Astrocyte (in vitro differentiated cells and primary cell): ENCODE measurements around the gene HTR4. TPM values are rescaled to one million over a fixed set of nuclear protein-coding genes. Genes with fewer than 3 reads are reported as not detected.

Experiments used
- DNase-seq: peaks from one replicate; pipeline ENCODE4 v3.0.0-alpha.2; 2010; ENCODE audit warnings: low read depth
- FAIRE-seq: peaks from 2 replicates; lab custom pipeline; 2011; peaks lifted over from hg19 to GRCh38; lab: Jason Lieb, UNC
- H2AFZ ChIP-seq: 2 replicates; pipeline ENCODE4 v1.6.0; 2012; ENCODE audit warnings: low read depth, low read length, inconsistent platforms
- H3K27ac ChIP-seq: 2 replicates; pipeline ENCODE4 v1.5.1; 2011; ENCODE audit warnings: low read depth, low read length, inconsistent platforms
- H3K27me3 ChIP-seq: 2 replicates; pipeline ENCODE4 v1.6.0; 2011; ENCODE audit warnings: low read length, inconsistent platforms; ENCODE audit not compliant: insufficient read depth
- H3K36me3 ChIP-seq: 2 replicates; pipeline ENCODE4 v1.5.1; 2011; ENCODE audit warnings: low read length, inconsistent platforms; ENCODE audit not compliant: insufficient read depth
- H3K4me1 ChIP-seq: 2 replicates; pipeline ENCODE4 v1.5.1; 2011; ENCODE audit warnings: low read length, inconsistent platforms; ENCODE audit not compliant: insufficient read depth
- H3K4me2 ChIP-seq: 2 replicates; pipeline ENCODE4 v1.6.0; 2012; ENCODE audit warnings: low read length, inconsistent platforms
- H3K4me3 ChIP-seq: 2 replicates; pipeline ENCODE4 v1.5.1; 2011; ENCODE audit warnings: low read depth, mild to moderate bottlenecking, low read length, inconsistent platforms; ENCODE audit not compliant: insufficient read depth
- H3K79me2 ChIP-seq: 2 replicates; pipeline ENCODE4 v1.6.0; 2012; ENCODE audit warnings: mild to moderate bottlenecking, low read length, inconsistent platforms; ENCODE audit not compliant: insufficient read depth
- H3K9ac ChIP-seq: 2 replicates; pipeline ENCODE4 v1.6.0; 2012; ENCODE audit warnings: mild to moderate bottlenecking, low read length, inconsistent platforms
- H3K9me3 ChIP-seq: 2 replicates; pipeline ENCODE4 v1.5.1; 2012; ENCODE audit warnings: low read depth, mild to moderate bottlenecking, low read length, inconsistent platforms; ENCODE audit not compliant: insufficient read depth
- H4K20me1 ChIP-seq: 2 replicates; pipeline ENCODE4 v1.6.0; 2012; ENCODE audit warnings: low read length, inconsistent platforms; ENCODE audit not compliant: insufficient read depth
- H3K27ac Mint-ChIP-seq: one replicate; pipeline ENCODE4 v1.8.0; 2021; ENCODE audit warnings: mild to moderate bottlenecking, mixed read lengths; ENCODE audit not compliant: unreplicated experiment
- H3K27me3 Mint-ChIP-seq: one replicate; pipeline ENCODE4 v1.8.0; 2021; ENCODE audit warnings: low read depth, mixed read lengths; ENCODE audit not compliant: unreplicated experiment
- H3K36me3 Mint-ChIP-seq: one replicate; pipeline ENCODE4 v1.8.0; 2021; ENCODE audit warnings: low read depth, mixed read lengths; ENCODE audit not compliant: unreplicated experiment
- H3K4me1 Mint-ChIP-seq: one replicate; pipeline ENCODE4 v1.8.0; 2021; ENCODE audit warnings: low read depth, mixed read lengths; ENCODE audit not compliant: unreplicated experiment
- H3K4me3 Mint-ChIP-seq: one replicate; pipeline ENCODE4 v1.8.0; 2021; ENCODE audit warnings: mild to moderate bottlenecking, moderate library complexity, mixed read lengths; ENCODE audit not compliant: unreplicated experiment
- H3K9me3 Mint-ChIP-seq: one replicate; pipeline ENCODE4 v1.8.0; 2021; ENCODE audit warnings: mild to moderate bottlenecking, mixed read lengths; ENCODE audit not compliant: unreplicated experiment
- EZH2 ChIP-seq: IDR thresholded peaks from 2 replicates; pipeline ENCODE4 v1.6.1; 2012; ENCODE audit warnings: mild to moderate bottlenecking, low read length, inconsistent platforms; ENCODE audit not compliant: insufficient read depth
- total RNA-seq: library from RNA; stranded (reverse); gene quantifications from 2 replicates; pipeline ENCODE4 v1.2.1, GENCODE V29; 2021
- TF ChIP-seq, protein P1 (sequence below): IDR thresholded peaks from 2 replicates; pipeline ENCODE4 v1.5.1; 2011; ENCODE audit warnings: low read depth, mild to moderate bottlenecking, inconsistent platforms, low read length, moderate library complexity; ENCODE audit not compliant: insufficient read depth

Gene HTR4
- total RNA-seq, 1 donor from 2014 or later: not detected

DNA sequence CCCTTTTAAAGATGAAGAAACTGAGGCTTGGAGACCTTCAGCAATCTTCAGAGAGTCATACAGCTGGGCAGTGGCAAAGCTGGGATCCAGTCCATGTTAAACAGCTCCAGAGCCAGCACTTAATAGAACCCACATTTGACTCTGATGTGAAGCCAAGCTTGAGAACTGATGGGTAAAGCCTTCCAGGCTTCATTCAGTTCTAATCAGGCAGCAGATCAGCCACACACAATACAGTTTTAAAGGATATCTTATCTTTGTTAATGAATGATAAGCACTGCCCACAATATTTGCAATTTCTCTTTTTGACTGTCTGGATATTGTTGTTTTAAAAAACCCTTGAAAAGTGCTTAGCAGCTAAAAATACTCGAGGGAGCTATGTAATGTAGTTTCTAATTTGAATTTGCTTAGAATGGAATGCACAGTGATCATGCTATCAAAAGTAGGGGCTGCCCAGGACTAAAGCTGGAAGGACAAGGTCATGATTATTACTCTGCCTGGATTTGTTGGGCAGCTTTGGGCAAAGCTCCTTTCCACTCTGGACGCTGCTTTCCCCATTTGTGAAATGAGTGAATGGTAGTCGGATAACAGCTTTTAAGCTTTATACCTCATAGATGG, 31.3 kb upstream of the HTR4 start:
- H2AFZ ChIP-seq: no peak overlapping the region
- H3K4me3 ChIP-seq: no peak overlapping the region
- peaks cover 5% of the 10 kb centered on the region for H3K27me3 ChIP-seq
- FAIRE-seq (no peak), DNase-seq (peak; percentile 40)
- no peak overlapping the region for H3K27ac ChIP-seq
- H3K36me3 ChIP-seq: no peaks in the 10 kb centered on the region
- no peak overlapping the region for H3K4me2 ChIP-seq
- H3K9ac ChIP-seq: no peak overlapping the region
- H3K36me3 Mint-ChIP-seq: no peaks in the 10 kb centered on the region
- no peaks in the 10 kb centered on the region for H3K27me3 Mint-ChIP-seq
- H3K4me3 Mint-ChIP-seq: no peak overlapping the region
- no peak overlapping the region for H3K27ac Mint-ChIP-seq
- H3K79me2 ChIP-seq: no peaks in the 10 kb centered on the region
- peaks cover 5% of the 10 kb centered on the region for H3K9me3 Mint-ChIP-seq
- TF ChIP-seq EZH2: no peak
- TF ChIP-seq, protein P1, sequence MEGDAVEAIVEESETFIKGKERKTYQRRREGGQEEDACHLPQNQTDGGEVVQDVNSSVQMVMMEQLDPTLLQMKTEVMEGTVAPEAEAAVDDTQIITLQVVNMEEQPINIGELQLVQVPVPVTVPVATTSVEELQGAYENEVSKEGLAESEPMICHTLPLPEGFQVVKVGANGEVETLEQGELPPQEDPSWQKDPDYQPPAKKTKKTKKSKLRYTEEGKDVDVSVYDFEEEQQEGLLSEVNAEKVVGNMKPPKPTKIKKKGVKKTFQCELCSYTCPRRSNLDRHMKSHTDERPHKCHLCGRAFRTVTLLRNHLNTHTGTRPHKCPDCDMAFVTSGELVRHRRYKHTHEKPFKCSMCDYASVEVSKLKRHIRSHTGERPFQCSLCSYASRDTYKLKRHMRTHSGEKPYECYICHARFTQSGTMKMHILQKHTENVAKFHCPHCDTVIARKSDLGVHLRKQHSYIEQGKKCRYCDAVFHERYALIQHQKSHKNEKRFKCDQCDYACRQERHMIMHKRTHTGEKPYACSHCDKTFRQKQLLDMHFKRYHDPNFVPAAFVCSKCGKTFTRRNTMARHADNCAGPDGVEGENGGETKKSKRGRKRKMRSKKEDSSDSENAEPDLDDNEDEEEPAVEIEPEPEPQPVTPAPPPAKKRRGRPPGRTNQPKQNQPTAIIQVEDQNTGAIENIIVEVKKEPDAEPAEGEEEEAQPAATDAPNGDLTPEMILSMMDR: no peak
- H3K4me1 ChIP-seq: no peaks in the 10 kb centered on the region
- no peaks in the 10 kb centered on the region for H4K20me1 ChIP-seq
- H3K9me3 ChIP-seq: no peaks in the 10 kb centered on the region
- no peaks in the 10 kb centered on the region for H3K4me1 Mint-ChIP-seq

DNA sequence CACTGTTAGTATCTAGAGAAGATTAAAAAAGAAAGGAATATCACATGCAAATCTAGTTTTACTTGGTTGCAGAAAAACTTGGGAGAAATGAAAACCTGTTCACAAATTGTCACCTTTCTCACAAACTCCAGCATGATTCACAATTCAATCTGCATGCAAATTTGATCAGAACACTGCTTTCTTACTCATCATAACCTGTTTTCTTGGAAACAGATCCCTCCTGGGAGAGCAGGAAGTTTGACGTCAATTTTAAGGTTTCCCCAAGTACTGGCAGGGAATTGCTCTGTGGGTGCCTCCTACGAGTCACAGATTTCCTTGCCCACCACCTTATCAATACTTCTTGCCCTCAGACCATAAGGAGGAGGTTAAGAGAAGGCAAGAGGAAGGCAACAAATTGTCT, 30.2 kb upstream of the HTR4 start:
- Histone ChIP-seq H3K27ac (no peak overlapping the region), H3K4me3 (no peak overlapping the region), H3K9ac (no peak overlapping the region), H4K20me1 (no peaks in the 10 kb centered on the region), H3K36me3 (no peaks in the 10 kb centered on the region), H3K9me3 (no peaks in the 10 kb centered on the region), H3K4me1 (no peaks in the 10 kb centered on the region), H3K27me3 (peaks cover 5% of the 10 kb centered on the region), H3K4me2 (no peak overlapping the region), H2AFZ (no peak overlapping the region), H3K79me2 (no peaks in the 10 kb centered on the region)
- no peak for TF ChIP-seq EZH2
- TF ChIP-seq, protein P1: no peak
- Mint-ChIP-seq H3K9me3 (peaks cover 5% of the 10 kb centered on the region), H3K27ac (no peak overlapping the region), H3K36me3 (no peaks in the 10 kb centered on the region), H3K4me3 (no peak overlapping the region), H3K27me3 (peaks cover 4% of the 10 kb centered on the region), H3K4me1 (no peaks in the 10 kb centered on the region)
- no peak for FAIRE-seq
- DNase-seq: no peak

DNA sequence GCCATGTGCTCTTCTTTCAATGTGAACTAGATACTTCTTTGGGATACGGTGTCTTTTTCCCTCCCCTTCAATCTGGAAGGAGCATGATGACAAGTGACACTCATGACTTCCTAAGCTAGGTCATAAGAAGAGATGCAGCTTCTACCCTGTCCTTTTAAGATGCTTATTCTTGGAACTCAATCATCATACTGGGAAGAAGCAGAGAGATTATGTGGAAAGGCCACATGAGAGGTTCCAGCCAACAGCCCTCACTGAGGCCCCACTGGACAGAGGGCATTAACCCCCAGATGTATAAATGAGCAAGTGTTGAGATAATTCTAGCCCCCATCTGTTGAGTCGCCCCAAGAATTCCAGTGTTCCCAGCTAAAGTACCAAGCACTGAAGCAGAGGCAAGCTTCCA, 29.3 kb upstream of the HTR4 start:
- TF ChIP-seq, protein P1: no peak
- no peak for TF ChIP-seq EZH2
- H3K27me3 Mint-ChIP-seq: peaks cover 4% of the 10 kb centered on the region
- Histone ChIP-seq H3K4me1 (no peaks in the 10 kb centered on the region), H4K20me1 (no peaks in the 10 kb centered on the region), H3K36me3 (no peaks in the 10 kb centered on the region), H3K9me3 (no peaks in the 10 kb centered on the region), H3K27me3 (peaks cover 5% of the 10 kb centered on the region), H3K79me2 (no peaks in the 10 kb centered on the region), H3K4me2 (no peak overlapping the region), H2AFZ (no peak overlapping the region), H3K4me3 (no peak overlapping the region), H3K27ac (no peak overlapping the region), H3K9ac (no peak overlapping the region)
- FAIRE-seq (no peak), DNase-seq (no peak)
- H3K4me1 Mint-ChIP-seq: no peaks in the 10 kb centered on the region
- no peak overlapping the region for H3K4me3 Mint-ChIP-seq
- H3K27ac Mint-ChIP-seq: no peak overlapping the region
- peaks cover 3% of the 10 kb centered on the region for H3K9me3 Mint-ChIP-seq
- no peaks in the 10 kb centered on the region for H3K36me3 Mint-ChIP-seq
